ENCODE results near the gene SKI. TPM values are rescaled to one million over a fixed set of nuclear protein-coding genes. Genes with fewer than 3 reads are reported as not detected.

Gene SKI
- total and polyA plus RNA-seq, 2 experiments from 2014 or later, result 9.3 to 66.8 TPM

- Histone ChIP-seq H3K4me1 (ENCODE audit: insufficient read depth) (peaks cover 12% of the 10 kb centered on the region; the same call in 1 of the 2 replicates), H3K27me3 (ENCODE audit: insufficient read depth) (no peaks in the 10 kb centered on the region), H3F3A (replicated peaks; ENCODE audit: low read depth) (peaks cover 9% of the 10 kb centered on the region), H3K4me2 (peak within 1 kb of the TSS; percentile 92), H2AFZ (peak within 1 kb of the TSS; percentile 98), H3K9me2 (ENCODE audit: insufficient read depth) (no peaks in the 10 kb centered on the region), H3K4me3 (peak within 1 kb of the TSS; percentile 80), H4K20me1 (replicated peaks; ENCODE audit: insufficient read depth) (no peaks in the 10 kb centered on the region), H3K79me2 (replicated peaks; ENCODE audit: insufficient read depth) (peaks cover 19% of the 10 kb centered on the region), H3K36me3 (ENCODE audit: insufficient read depth) (no peaks in the 10 kb centered on the region), H3K27ac (ENCODE audit: low read depth) (peak within 1 kb of the TSS; percentile 94)
- peaks cover 8% of the 10 kb centered on the region; the same call in 2 of the 3 replicates for H3K36me3 Mint-ChIP-seq (ENCODE audit: low read depth)
- H3K4me1 Mint-ChIP-seq, result peaks cover 9% of the 10 kb centered on the region
- ATAC-seq (peak; percentile 21), DNase-seq (ENCODE audit: low spot score) (peak; percentile 80)
- H3K4me3 Mint-ChIP-seq, result peak within 1 kb of the TSS; percentile 82
- H3K27me3 Mint-ChIP-seq (ENCODE audit: insufficient read depth, low read depth, poor library complexity), result peaks cover 8% of the 10 kb centered on the region
- H3K9me3 Mint-ChIP-seq, result no peaks in the 10 kb centered on the region
- no peak for TF ChIP-seq CTCF (conservative IDR thresholded peaks at IDR 0.05; ENCODE audit: low read depth in 2 of 2)
- no peak for TF ChIP-seq STAT1 (IDR thresholded peaks at IDR 0.05; ENCODE audit: unreplicated experiment)
- no peak for TF ChIP-seq CREB1 (CRISPR knock-in tag; IDR thresholded peaks at IDR 0.05; ENCODE audit: low read depth)
- TF ChIP-seq EZH2 (IDR thresholded peaks at IDR 0.05; ENCODE audit: low read depth, unreplicated experiment), result no peak
- TF ChIP-seq REST (IDR thresholded peaks at IDR 0.05; ENCODE audit: unreplicated experiment), result no peak
- TF ChIP-seq ZNF331 (CRISPR knock-in tag; IDR thresholded peaks at IDR 0.05; ENCODE audit: low read depth), result no peak
- no peak for TF ChIP-seq EZH2phosphoT487 (IDR thresholded peaks at IDR 0.05; ENCODE audit: unreplicated experiment)
- no peak for TF ChIP-seq POLR2AphosphoS5 (IDR thresholded peaks at IDR 0.05; ENCODE audit: low read depth)
- TF ChIP-seq NANOG (IDR thresholded peaks at IDR 0.05; ENCODE audit: borderline replicate concordance), result no peak
- TF ChIP-seq ZNF114 (CRISPR knock-in tag; IDR thresholded peaks at IDR 0.05), result no peak
- no peak for TF ChIP-seq JUNB (IDR thresholded peaks at IDR 0.05; ENCODE audit: unreplicated experiment)
- no peak for TF ChIP-seq ETS1 (IDR thresholded peaks at IDR 0.05)
- TF ChIP-seq ZNF462 (CRISPR knock-in tag; IDR thresholded peaks at IDR 0.05), result no peak
- peak within 1 kb of the TSS; percentile 90; the same call in 1 of the 2 replicates for H3K27ac Mint-ChIP-seq
These were observed 33.7 kb upstream of the SKI start, which contains the start of gene FAAP20 for GRCh38 chr1:2194319-2194897. Gene FAAP20, minus strand, starts transcription at chr1:2194772. Its CDS starts 23 bp downstream, at chr1:2194749.

Measured in GM23338 (cell line).